BJ (cell line): ENCODE data around the gene DOCK10. TPM values are rescaled to one million over a fixed set of nuclear protein-coding genes. Genes with fewer than 3 reads are reported as not detected.
"Not testable (repeated sequence)": the region's sequence is repeated elsewhere in the genome, so short reads cannot be mapped to it uniquely, and the experiment has no call there.

ENCODE experiments used
- CTCF ChIA-PET: fragments of 350-600 bp; formaldehyde crosslinking; extraction: SDS; loops from one replicate; lab custom pipeline; 2021; ENCODE audit warnings: antibody characterized with exemption, inconsistent platforms; lab: Yijun Ruan, JAX
- POLR2A ChIA-PET: fragments of 300-600 bp; sonication (Branson Sonifier 250); formaldehyde crosslinking; extraction: SDS; loops from one replicate; lab custom pipeline; 2021; ENCODE audit warnings: antibody characterized with exemption; lab: Charles Lee
- DNase-seq: peaks from one replicate; pipeline ENCODE4 v3.0.0-alpha.2; 2011; ENCODE audit warnings: low read depth
- H3K27me3 ChIP-seq: 2 replicates; pipeline ENCODE4 v1.6.0; 2011; ENCODE audit warnings: low read length; ENCODE audit not compliant: control insufficient read depth, insufficient read depth
- H3K36me3 ChIP-seq: 2 replicates; pipeline ENCODE4 v1.5.1; 2011; ENCODE audit warnings: low read length; ENCODE audit not compliant: control insufficient read depth, insufficient read depth
- H3K4me3 ChIP-seq: 2 replicates; pipeline ENCODE4 v1.5.1; 2011; ENCODE audit warnings: low read depth, mild to moderate bottlenecking, control low read depth, low read length
- polyA plus RNA-seq: library from polyadenylated mRNA; depleted of rRNA; stranded (reverse); fragments of >200 nt; gene quantifications from 2 replicates; pipeline ENCODE4 v1.2.3, GENCODE V29; 2011
- TF ChIP-seq, protein P1 (sequence below): IDR thresholded peaks from 2 replicates; pipeline ENCODE4 v1.5.1; 2011; ENCODE audit warnings: low read depth, mild to moderate bottlenecking, control low read depth, inconsistent platforms, low read length, moderate library complexity; ENCODE audit not compliant: insufficient read depth

Gene DOCK10
- polyA plus RNA-seq, 1 experiment = 62.7 TPM

DNA sequence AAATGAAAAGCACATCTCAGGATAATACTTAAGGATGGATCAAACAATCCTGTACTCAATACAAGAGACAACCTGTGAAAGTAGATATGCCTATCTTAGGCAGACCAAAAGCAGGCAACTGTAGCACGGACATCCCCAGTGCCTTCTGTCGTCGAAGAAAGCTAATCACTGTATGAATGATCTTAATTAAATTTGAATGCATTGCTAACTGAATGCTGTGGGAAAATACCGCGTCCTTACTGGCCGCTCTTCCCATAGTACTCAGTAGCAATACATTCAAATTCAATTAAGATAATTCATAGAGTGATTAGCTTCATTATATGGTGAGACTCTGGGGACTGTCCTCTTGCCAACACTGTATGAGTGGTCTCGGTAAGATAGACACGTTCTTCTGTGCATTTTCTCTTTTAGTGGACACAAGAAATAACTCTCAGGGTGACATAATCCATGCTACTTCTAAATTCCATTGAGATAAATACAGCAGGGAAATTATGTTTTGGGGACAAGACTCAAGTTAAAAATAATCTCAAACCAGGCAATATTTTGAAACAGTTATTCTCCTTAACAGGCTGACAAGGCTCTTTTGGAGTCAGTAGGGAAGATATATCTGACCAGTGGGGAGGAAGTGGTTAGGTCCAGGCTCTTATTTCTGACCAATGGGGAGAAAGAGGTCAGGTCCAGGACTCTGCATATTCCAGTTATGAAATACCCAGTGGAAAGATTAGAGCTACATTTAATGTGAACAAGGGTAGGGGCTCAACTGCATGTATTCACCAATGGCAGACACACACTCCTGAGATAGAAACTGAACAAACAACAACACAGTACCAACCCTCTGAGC is 97.3 kb downstream of the DOCK10 start:
- H3K36me3 ChIP-seq = no peaks in the 10 kb centered on the region; the same call in 1 of the 2 replicates
- no peak for DNase-seq
- no peaks in the 10 kb centered on the region for H3K27me3 ChIP-seq
- H3K4me3 ChIP-seq = no peak overlapping the region
- TF ChIP-seq, protein P1, sequence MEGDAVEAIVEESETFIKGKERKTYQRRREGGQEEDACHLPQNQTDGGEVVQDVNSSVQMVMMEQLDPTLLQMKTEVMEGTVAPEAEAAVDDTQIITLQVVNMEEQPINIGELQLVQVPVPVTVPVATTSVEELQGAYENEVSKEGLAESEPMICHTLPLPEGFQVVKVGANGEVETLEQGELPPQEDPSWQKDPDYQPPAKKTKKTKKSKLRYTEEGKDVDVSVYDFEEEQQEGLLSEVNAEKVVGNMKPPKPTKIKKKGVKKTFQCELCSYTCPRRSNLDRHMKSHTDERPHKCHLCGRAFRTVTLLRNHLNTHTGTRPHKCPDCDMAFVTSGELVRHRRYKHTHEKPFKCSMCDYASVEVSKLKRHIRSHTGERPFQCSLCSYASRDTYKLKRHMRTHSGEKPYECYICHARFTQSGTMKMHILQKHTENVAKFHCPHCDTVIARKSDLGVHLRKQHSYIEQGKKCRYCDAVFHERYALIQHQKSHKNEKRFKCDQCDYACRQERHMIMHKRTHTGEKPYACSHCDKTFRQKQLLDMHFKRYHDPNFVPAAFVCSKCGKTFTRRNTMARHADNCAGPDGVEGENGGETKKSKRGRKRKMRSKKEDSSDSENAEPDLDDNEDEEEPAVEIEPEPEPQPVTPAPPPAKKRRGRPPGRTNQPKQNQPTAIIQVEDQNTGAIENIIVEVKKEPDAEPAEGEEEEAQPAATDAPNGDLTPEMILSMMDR = no peak
- ChIA-PET CTCF (no interaction called here), POLR2A (no interaction called here)

DNA sequence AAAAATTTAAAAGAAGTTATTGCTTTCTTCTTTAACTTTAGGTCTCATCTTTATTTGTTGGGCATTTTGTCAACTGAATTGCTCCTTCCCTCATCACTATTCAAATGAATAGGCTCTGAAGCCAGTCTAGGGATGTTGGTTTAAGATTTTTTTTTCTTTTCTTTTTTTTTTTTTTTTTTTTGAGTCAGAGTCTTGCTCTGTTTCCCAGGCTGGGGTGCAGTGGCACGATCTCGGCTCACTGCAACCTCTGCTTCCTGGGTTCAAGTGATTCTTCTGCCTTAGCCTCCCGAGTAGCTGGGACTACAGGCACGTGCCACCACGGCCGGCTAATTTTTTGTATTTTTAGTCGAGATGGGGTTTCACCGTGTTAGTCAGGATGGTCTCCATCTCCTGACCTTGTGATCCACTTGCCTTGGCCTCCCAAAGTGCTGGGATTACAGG is 98.6 kb downstream of the DOCK10 start:
- CTCF ChIA-PET = interaction anchor here (1.8 kb wide), 1 partner anchor 13 kb away, joined by 5 read pairs; no protein-coding TSS in a partner anchor
- H3K27me3 ChIP-seq, POLR2A ChIA-PET, H3K4me3 ChIP-seq, DNase-seq, H3K36me3 ChIP-seq: not testable (repeated sequence)

DNA sequence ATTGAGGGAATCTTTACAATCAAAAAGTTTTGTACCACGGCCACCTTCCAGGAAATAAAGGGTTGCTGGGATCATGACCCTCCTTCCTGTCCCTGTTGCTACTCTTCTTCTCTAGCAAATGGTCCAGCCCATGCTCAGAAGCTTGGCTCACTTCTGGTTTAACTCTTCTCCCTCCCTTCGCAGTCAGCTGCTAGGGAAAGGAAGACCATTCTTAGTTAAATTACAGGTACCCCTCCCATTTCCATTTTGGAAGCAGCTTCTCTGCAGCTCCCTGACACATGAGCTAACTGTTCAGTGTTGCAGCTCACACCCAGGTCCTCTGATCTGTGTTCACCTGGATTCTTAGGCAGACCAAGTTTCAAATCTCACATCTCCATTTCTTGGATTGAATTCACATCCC is 100.3 kb downstream of the DOCK10 start:
- H3K27me3 ChIP-seq = no peaks in the 10 kb centered on the region
- TF ChIP-seq, protein P1 = no peak
- H3K4me3 ChIP-seq = no peak overlapping the region
- ChIA-PET CTCF (interaction anchor here (0.9 to 1.3 kb wide), 3 partner anchors 11 to 176 kb away, joined by 3 read pairs; no protein-coding TSS in a partner anchor), POLR2A (no interaction called here)
- DNase-seq = no peak
- no peaks in the 10 kb centered on the region; the same call in 1 of the 2 replicates for H3K36me3 ChIP-seq

DNA sequence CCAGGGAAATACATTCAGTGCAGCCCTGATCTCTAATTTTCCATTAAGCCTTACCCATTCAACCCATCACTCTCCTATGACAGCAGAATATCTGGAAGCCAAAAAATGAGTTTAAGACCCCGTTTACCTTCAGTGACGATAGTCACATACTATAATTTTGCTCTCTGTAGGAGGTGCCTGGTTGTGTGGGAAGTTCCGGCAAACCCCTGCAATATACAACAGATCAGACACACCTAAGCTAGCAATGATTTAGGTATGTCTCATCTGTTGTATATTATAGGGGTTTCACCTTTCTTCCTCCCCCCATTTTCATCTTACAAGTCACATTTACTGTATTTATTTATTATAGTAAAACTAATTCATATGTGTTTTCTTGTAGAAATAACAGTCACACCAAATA is 101.7 kb downstream of the DOCK10 start:
- TF ChIP-seq, protein P1 = no peak
- ChIA-PET POLR2A (no interaction called here), CTCF (interaction anchor here (1.3 kb wide), 1 partner anchor 13 kb away, joined by 3 read pairs; no protein-coding TSS in a partner anchor)
- Histone ChIP-seq H3K27me3 (no peaks in the 10 kb centered on the region), H3K4me3 (no peak overlapping the region), H3K36me3 (no peaks in the 10 kb centered on the region; the same call in 1 of the 2 replicates)
- DNase-seq = no peak

DNA sequence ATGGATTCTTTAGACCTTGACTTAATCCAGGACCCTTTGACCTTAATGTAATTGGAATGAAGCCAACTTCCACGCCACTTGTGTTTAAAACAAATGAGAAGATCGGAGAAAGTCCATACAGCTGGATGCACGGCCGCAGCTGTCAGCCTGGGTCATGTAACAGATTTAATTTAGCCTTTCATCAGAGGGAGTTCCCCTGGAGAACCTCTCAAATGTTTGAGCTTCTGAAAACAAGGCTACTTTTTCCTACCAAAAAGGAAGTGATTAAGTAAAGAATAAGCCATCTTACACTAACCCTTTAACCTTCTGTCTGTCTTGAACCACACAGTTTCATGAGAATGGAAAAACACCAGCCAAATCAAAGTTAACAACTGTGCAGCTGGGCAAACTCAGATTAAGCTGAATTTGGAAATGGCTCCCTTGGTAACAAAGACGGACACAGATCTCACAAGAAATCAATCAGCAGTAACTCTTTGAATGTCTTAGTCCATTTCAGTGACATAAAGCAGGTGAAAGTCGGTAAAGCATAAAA is 103.6 kb downstream of the DOCK10 start:
- Histone ChIP-seq H3K27me3 (no peaks in the 10 kb centered on the region), H3K36me3 (no peaks in the 10 kb centered on the region; the same call in 1 of the 2 replicates), H3K4me3 (no peak overlapping the region)
- ChIA-PET POLR2A (no interaction called here), CTCF (interaction anchor here (1.4 to 2.4 kb wide), 2 partner anchors 12 to 51 kb away, joined by 3 to 7 read pairs; no protein-coding TSS in a partner anchor)
- no peak for DNase-seq
- TF ChIP-seq, protein P1 = no peak
